ENCODE results near the gene GINS2. TPM values are rescaled to one million over a fixed set of nuclear protein-coding genes. Genes with fewer than 3 reads are reported as not detected.
A peak's percentile ranks its signal among the peaks of the same experiment; 100 is the strongest.

Gene GINS2
- total RNA-seq, 1 donor from 2014 or later = 9.1 TPM

DNA sequence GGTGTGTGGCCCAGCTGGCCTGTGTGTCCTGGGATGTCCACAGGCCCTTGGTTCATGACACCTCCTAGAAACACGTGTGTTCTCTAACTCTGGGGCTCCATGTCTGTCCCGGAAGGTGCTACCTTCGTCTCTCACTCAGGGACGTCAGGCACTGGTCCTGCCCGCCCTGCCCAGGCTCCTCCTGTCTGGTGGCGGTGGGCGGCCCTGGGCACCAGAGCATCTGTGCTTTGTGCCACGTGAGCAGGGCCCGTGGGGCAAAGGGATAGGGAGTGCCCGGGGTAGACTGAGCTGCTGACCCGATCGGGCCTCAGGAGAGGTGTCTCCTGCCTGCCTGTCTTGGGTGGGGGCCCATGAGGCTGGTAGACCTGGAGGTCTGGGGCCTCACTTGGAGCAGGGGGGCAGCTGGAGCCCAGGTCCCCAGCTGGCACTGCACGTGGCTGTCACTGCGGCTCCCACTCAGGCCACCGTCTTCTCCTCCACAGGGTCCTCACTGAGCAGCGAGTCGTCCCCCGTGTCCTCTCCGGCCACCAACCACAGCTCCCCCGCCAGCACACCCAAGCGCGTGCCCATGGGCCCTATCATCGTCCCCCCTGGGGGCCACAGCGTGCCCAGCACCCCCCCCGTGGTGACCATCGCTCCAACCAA, 40.6 kb downstream of the GINS2 start:
- Mint-ChIP-seq H3K4me3 (ENCODE audit: unreplicated experiment) (no peak overlapping the region), H3K27me3 (ENCODE audit: unreplicated experiment) (peaks cover 8% of the 10 kb centered on the region)

DNA sequence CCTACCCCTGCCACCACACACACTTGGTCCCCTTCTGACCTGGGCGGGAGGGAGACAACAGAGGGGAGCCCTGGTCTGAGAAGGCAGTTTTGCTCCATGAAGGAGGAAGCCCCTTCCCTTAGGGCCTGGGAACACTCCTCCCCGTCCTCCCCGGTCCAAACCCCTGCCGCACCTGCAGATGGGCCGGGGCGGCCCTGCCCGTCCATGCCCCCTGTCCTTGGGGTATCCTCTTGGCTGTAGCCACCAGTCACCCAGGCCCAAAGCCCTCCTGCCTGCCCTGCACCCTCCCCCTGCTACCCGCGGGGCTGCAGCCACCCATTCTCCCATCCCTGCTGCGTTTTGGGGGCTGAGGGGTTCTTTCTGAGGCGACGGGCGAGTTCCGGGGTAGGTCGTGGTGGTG, 41.8 kb downstream of the GINS2 start:
- Mint-ChIP-seq H3K9me3 (ENCODE audit: unreplicated experiment) (no peaks in the 10 kb centered on the region), H3K4me1 (ENCODE audit: unreplicated experiment) (no peaks in the 10 kb centered on the region), H3K36me3 (ENCODE audit: low read depth, unreplicated experiment) (peaks cover 5% of the 10 kb centered on the region), H3K27me3 (ENCODE audit: unreplicated experiment) (peaks cover 5% of the 10 kb centered on the region), H3K4me3 (ENCODE audit: unreplicated experiment) (no peak overlapping the region), H3K27ac (ENCODE audit: unreplicated experiment) (no peak overlapping the region)
- TF ChIP-seq, protein P1, sequence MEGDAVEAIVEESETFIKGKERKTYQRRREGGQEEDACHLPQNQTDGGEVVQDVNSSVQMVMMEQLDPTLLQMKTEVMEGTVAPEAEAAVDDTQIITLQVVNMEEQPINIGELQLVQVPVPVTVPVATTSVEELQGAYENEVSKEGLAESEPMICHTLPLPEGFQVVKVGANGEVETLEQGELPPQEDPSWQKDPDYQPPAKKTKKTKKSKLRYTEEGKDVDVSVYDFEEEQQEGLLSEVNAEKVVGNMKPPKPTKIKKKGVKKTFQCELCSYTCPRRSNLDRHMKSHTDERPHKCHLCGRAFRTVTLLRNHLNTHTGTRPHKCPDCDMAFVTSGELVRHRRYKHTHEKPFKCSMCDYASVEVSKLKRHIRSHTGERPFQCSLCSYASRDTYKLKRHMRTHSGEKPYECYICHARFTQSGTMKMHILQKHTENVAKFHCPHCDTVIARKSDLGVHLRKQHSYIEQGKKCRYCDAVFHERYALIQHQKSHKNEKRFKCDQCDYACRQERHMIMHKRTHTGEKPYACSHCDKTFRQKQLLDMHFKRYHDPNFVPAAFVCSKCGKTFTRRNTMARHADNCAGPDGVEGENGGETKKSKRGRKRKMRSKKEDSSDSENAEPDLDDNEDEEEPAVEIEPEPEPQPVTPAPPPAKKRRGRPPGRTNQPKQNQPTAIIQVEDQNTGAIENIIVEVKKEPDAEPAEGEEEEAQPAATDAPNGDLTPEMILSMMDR (IDR thresholded peaks at IDR 0.05; ENCODE audit: unreplicated experiment) = no peak
- DNase-seq (ENCODE audit: low spot score) = no peak

More for the DNA sequence above, 40.6 kb downstream of the GINS2 start:
- H3K4me1 Mint-ChIP-seq (ENCODE audit: unreplicated experiment) = no peaks in the 10 kb centered on the region
- H3K36me3 Mint-ChIP-seq (ENCODE audit: low read depth, unreplicated experiment) = peaks cover 5% of the 10 kb centered on the region
- TF ChIP-seq, protein P1 (IDR thresholded peaks at IDR 0.05; ENCODE audit: unreplicated experiment) = no peak
- H3K27ac Mint-ChIP-seq (ENCODE audit: unreplicated experiment) = no peak overlapping the region
- no peaks in the 10 kb centered on the region for H3K9me3 Mint-ChIP-seq (ENCODE audit: unreplicated experiment)
- DNase-seq (ENCODE audit: low spot score) = no peak

DNA sequence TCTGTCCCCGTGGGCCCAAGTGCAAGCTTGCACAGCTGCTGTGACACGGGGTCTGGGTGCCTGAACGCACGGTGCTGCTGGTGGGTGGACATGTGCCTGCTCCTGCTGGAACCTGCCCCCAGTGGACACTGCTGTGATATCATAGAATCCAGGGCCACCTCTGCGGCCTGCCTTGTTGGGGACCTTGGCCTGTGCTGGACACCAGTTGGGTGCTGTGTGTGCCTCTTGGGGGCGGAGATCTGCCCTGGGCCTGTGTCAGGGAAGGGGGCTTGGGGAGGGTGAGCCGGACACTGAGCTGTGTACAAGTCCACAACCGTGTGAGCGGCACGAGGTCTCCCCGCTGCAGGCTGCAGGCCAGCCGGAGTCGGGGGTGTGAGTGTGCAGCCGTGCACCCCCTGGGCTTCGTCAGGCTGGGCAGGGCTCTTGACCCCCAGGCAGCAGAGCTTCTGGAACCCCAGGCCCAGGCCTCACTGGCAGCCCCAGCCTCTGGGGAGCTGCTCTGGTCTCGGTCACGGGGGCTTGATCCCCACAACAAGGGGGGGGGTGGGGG, 42.3 kb downstream of the GINS2 start:
- Mint-ChIP-seq H3K27me3 (ENCODE audit: unreplicated experiment) (peaks cover 5% of the 10 kb centered on the region), H3K36me3 (ENCODE audit: low read depth, unreplicated experiment) (peaks cover 5% of the 10 kb centered on the region), H3K27ac (ENCODE audit: unreplicated experiment) (peak overlapping the region; percentile 57), H3K9me3 (ENCODE audit: unreplicated experiment) (no peaks in the 10 kb centered on the region), H3K4me3 (ENCODE audit: unreplicated experiment) (no peak overlapping the region), H3K4me1 (ENCODE audit: unreplicated experiment) (no peaks in the 10 kb centered on the region)
- TF ChIP-seq, protein P1 (IDR thresholded peaks at IDR 0.05; ENCODE audit: unreplicated experiment) = no peak
- DNase-seq (ENCODE audit: low spot score) = no peak

DNA sequence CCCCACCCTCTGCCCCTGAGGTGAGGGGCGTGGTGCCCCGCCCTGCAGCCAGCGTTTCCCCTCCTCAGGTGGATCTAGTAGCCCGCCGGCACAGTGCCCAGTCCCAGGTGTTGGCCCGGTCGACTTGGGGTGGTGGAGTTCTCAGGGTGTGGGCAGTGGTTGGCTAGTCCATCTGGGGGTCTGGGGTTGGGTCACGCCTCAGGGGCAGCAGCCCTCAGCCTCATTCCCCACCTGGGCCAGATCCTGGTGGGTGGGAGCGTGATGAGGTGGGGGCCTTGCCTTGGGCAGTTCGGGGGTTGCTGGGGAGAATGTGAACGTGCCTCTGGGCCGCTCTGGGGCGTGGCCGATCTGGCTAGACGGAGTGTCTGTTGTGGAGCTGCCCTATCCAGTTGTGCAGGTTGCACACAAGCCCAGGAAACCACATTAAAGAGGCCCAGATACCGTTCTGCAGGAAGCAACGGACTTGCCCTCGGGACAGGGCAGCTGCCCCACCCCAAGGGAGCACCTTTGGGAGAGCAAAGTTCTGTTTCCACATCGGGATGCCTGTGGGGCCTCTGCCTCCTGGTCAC, 43.6 kb downstream of the GINS2 start:
- TF ChIP-seq, protein P1 (IDR thresholded peaks at IDR 0.05; ENCODE audit: unreplicated experiment) = no peak

DNA sequence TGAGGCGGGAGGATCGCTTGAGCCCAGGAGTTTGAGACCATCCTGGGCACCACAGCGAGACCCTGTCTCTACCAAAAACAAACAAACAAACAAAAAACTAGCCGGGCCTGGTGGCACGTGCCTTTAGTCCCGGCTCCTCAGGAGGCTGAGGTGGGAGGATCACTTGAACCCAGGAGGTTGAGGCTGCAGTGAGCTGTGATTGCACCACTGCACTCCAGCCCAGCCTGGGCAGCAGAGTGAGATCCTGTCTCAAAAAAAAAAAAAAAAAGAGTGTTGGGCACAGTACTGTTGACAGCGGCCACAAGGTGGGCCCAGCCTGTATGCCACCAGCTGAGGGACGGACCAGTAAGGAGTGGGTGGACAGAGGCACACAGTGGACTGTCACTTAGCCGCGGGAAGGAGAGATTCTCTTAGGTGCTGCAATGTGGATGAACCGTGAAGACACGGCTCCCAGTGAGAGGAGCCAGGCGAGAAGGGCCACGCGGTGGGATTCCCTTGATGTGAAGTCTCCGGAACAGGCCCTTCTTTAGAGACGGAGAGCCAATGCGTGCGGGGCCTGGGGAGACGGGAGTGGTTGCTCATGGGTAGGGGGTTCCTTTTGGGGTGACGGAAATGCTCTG, 44.6 kb downstream of the GINS2 start:
- TF ChIP-seq, protein P1 (IDR thresholded peaks at IDR 0.05; ENCODE audit: unreplicated experiment) = no peak

More for the DNA sequence above, 43.6 kb downstream of the GINS2 start:
- peak overlapping the region; percentile 9 for H3K27ac Mint-ChIP-seq (ENCODE audit: unreplicated experiment)
- no peak for DNase-seq (ENCODE audit: low spot score)
- H3K4me3 Mint-ChIP-seq (ENCODE audit: unreplicated experiment) = no peak overlapping the region
- peaks cover 5% of the 10 kb centered on the region for H3K36me3 Mint-ChIP-seq (ENCODE audit: low read depth, unreplicated experiment)
- no peaks in the 10 kb centered on the region for H3K9me3 Mint-ChIP-seq (ENCODE audit: unreplicated experiment)
- no peaks in the 10 kb centered on the region for H3K4me1 Mint-ChIP-seq (ENCODE audit: unreplicated experiment)
- H3K27me3 Mint-ChIP-seq (ENCODE audit: unreplicated experiment) = peaks cover 5% of the 10 kb centered on the region

More for the DNA sequence above, 44.6 kb downstream of the GINS2 start:
- Mint-ChIP-seq H3K4me1 (ENCODE audit: unreplicated experiment) (no peaks in the 10 kb centered on the region), H3K27ac (ENCODE audit: unreplicated experiment) (peak overlapping the region; percentile 9), H3K4me3 (ENCODE audit: unreplicated experiment) (no peak overlapping the region), H3K9me3 (ENCODE audit: unreplicated experiment) (no peaks in the 10 kb centered on the region), H3K27me3 (ENCODE audit: unreplicated experiment) (peaks cover 5% of the 10 kb centered on the region), H3K36me3 (ENCODE audit: low read depth, unreplicated experiment) (peaks cover 5% of the 10 kb centered on the region)
- DNase-seq (ENCODE audit: low spot score) = no peak

Data from endothelial cell (in vitro differentiated cells).